Dermis lymphatic vessel endothelial cell (primary cell): Measurements from ENCODE around the gene SEMA4A. TPM values are rescaled to one million over a fixed set of nuclear protein-coding genes. Genes with fewer than 3 reads are reported as not detected.

ENCODE experiments used
- total RNA-seq: library from RNA; depleted of rRNA; stranded (reverse); fragments of >200 nt; gene quantifications from 2 replicates; pipeline ENCODE4 v1.2.1, GENCODE V29; 2014

Gene SEMA4A
- total RNA-seq: 0.52 and 0.65 TPM in 2 replicates

DNA sequence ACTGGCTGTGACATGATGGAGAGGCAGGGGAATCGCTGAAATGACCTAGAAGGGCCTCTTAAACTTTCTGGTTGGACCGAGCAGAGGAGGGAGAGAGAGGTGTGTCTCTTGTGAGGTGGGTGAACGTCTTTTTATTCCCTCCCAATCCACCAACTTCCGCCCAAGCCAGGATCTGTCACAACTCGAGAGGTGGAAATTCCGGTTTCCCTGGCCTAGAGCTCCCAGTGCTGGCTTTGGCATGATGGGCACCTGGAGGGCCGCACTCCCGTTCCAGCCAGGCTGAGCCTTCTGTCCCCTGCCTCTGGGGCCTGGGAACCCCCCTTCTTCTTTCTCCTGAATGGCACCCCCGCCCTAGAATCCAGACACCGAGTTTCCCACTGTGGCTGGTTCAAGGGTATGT is at the start of gene SEMA4A:
SEMA4A (plus strand) TSS at position 224 of the 400 bp plus-strand sequence. CDS start 994 bp downstream, outside the sequence.

DNA sequence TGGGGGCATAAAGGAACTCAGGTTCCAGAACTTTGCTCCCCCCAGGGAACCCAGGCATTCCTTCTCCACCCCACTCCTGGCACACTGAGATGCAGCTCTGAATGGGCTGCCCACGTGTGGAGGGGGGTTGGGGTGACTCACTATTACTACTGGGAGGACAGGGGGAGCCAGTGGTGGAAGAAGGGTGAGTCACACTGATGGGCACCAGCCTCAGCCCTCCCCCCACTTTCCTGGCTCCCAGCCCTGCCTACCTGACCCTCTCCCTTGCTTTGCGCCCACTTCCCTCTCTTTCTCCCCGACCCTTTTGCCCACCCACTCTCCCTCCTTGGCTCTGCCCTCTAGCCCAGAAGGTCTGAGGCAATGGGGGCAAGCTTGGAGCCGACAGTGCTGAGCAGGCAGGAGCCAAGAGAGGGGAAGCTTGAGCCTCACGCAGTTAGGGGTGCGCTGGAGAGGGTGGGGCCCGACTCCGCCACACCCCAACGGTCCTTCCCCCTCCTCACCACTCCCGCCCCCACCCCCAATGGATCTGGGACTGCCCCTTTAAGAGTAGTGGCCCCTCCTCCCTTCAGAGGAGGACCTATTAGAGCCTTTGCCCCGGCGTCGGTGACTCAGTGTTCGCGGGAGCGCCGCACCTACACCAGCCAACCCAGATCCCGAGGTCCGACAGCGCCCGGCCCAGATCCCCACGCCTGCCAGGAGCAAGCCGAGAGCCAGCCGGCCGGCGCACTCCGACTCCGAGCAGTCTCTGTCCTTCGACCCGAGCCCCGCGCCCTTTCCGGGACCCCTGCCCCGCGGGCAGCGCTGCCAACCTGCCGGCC is 39.1 kb upstream of the SEMA4A start, which contains the start of gene LMNA:
LMNA (plus strand) TSS at position 611 of the 818 bp plus-strand sequence. CDS start 208 bp downstream, outside the sequence.

DNA sequence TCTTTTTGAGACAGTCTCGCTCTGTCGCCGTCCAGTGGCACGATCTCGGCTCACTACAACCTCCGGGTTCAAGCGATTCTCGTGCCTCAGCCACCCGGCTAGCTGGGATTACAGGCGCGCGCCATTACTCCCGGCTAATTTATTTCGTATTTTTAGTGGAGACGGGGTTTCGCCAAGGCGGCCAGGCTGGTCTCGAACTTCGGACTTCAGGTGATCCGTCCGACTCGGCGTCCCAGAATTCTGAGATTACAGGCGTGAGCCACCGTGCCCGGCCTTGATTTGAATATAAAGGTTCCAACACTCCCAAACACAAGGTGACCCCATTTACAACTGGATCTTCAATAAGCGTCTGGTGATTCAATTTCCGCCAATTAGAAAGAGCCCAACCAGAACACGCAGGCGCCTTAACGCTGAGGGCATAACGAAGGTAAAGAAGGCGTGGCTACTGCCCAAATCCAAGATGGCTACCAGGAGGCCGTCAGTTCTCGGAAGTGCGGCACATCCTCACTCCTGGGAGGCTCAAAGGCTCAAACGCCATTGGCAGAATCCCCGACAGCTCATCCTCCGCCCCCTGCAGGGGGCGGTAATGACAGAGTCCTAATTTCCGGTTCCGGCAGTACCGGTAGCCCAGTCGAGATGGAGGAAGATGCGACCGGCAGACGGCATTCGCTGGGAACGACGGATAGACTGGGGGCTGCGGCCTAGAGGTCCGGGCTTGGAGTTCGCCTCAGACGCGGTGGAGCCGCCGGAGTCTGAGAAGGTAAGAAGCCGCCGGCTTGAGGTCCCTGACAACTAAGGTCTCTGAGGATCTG is 40.3 kb downstream of the SEMA4A start, which contains the start of gene SLC25A44:
SLC25A44 (plus strand) TSS at position 617 of the 812 bp plus-strand sequence. CDS start 5,744 bp downstream, outside the sequence.

DNA sequence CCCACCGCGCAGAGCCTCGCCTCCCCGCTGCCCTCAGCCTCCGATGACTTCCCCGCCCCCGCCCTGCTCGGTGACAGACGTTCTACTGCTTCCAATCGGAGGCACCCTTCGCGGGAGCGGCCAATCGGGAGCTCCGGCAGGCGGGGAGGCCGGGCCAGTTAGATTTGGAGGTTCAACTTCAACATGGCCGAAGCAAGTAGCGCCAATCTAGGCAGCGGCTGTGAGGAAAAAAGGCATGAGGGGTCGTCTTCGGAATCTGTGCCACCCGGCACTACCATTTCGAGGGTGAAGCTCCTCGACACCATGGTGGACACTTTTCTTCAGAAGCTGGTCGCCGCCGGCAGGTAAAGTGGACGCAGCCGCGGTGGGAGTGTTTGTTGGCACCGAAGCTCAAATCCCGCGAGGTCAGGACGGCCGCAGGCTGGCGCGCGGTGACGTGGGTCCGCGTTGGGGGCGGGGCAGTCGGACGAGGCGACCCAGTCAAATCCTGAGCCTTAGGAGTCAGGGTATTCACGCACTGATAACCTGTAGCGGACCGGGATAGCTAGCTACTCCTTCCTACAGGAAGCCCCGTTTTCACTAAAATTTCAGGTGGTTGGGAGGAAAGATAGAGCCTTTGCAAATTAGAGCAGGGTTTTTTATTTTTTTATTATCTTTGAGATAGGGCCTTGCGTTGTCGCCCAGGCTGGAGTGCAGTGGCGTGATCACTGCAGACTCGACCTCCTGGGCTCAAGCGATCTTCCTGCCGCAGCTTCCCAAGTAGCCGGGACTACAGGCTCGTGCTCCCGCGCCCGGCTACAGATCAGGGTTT is 59.7 kb downstream of the SEMA4A start, which contains the start of gene PMF1:
PMF1 (plus strand) TSS at position 175 of the 811 bp plus-strand sequence; CDS start at position 184, 9 bp downstream.

Other genes starting within 250 kb of the SEMA4A start
- 42.5 and 46.3 TPM in 2 replicates for gene RIT1, start 242.2 kb upstream of the SEMA4A start, total RNA-seq
- gene KHDC4, start 219.2 kb upstream of the SEMA4A start, total RNA-seq: 14.7 and 21.4 TPM in 2 replicates
- gene RXFP4, start 211.9 kb upstream of the SEMA4A start, total RNA-seq: under 0.01 TPM in 1 of 2 replicates, not detected in the other
- 51.3 and 70.6 TPM in 2 replicates for gene ARHGEF2, start 175.0 kb upstream of the SEMA4A start, total RNA-seq
- gene SSR2, start 132.6 kb upstream of the SEMA4A start, total RNA-seq: 351 and 443 TPM in 2 replicates
- 10.5 and 13.6 TPM in 2 replicates for gene UBQLN4, start 99.8 kb upstream of the SEMA4A start, total RNA-seq
- gene LAMTOR2, start 98.8 kb upstream of the SEMA4A start, total RNA-seq: 79.8 and 102 TPM in 2 replicates
- not detected in 2 replicates for gene RAB25, start 92.4 kb upstream of the SEMA4A start, total RNA-seq
- 2.9 and 4.8 TPM in 2 replicates for gene MEX3A, start 71.1 kb upstream of the SEMA4A start, total RNA-seq
- gene LMNA, start 38.9 kb upstream of the SEMA4A start, total RNA-seq: 254 and 363 TPM in 2 replicates
- 10.1 and 10.3 TPM in 2 replicates for gene SLC25A44, start 40.5 kb downstream of the SEMA4A start, total RNA-seq
- gene PMF1, start 59.4 kb downstream of the SEMA4A start, total RNA-seq: 58.4 and 60.4 TPM in 2 replicates
- gene BGLAP, start 88.6 kb downstream of the SEMA4A start, total RNA-seq: 0.33 and 0.43 TPM in 2 replicates
- gene PAQR6, start 94.5 kb downstream of the SEMA4A start, total RNA-seq: 0.33 and 0.52 TPM in 2 replicates
- 38.4 and 42.6 TPM in 2 replicates for gene SMG5, start 129.2 kb downstream of the SEMA4A start, total RNA-seq
- 0.54 and 0.95 TPM in 2 replicates for gene TMEM79, start 130.7 kb downstream of the SEMA4A start, total RNA-seq
- gene GLMP, start 142.1 kb downstream of the SEMA4A start, total RNA-seq: 48.9 and 54.0 TPM in 2 replicates
- gene VHLL, start 145.7 kb downstream of the SEMA4A start, total RNA-seq: 0.11 TPM in 1 of 2 replicates, not detected in the other
- gene CCT3, start 184.7 kb downstream of the SEMA4A start, total RNA-seq: 378 and 523 TPM in 2 replicates
- gene TSACC, start 184.9 kb downstream of the SEMA4A start, total RNA-seq: 0.09 and 0.11 TPM in 2 replicates
- gene RHBG, start 215.6 kb downstream of the SEMA4A start, total RNA-seq: not detected in 2 replicates